RWPE1 (cell line): ENCODE measurements around the gene THSD8.

Experiments used
- CTCF ChIA-PET: fragments of 350-600 bp; sonication (Branson Sonifier 250); formaldehyde crosslinking; extraction: SDS; loops from one replicate; lab custom pipeline; 2021; lab: Yijun Ruan, JAX
- POLR2A ChIA-PET: fragments of 400-600 bp; formaldehyde crosslinking; extraction: SDS; loops from one replicate; lab custom pipeline; 2020; ENCODE audit warnings: antibody characterized with exemption; ENCODE audit not compliant: low non-redundant PET; lab: Yijun Ruan, JAX
- DNase-seq: peaks from one replicate; pipeline ENCODE4 v3.0.0; 2012; ENCODE audit warnings: low spot score
- H3K27ac ChIP-seq: fragments of 450-650 bp; 2 replicates; pipeline ENCODE4 v1.5.1; 2017
- CTCF ChIP-seq: fragments of 450-650 bp; conservative IDR thresholded peaks from 2 replicates; pipeline ENCODE4 v1.5.1; 2017; ENCODE audit warnings: low read depth, mild to moderate bottlenecking

THSD8 gene

GRCh38 chr19:12801466-12802266 is at the start of gene THSD8, which contains the start of gene PRDX2:
Gene THSD8, plus strand, starts transcription at chr19:12802069. Its CDS starts 3 bp downstream, at chr19:12802072.
Gene PRDX2, minus strand, starts transcription at chr19:12801800. Its CDS starts 539 bp downstream, at chr19:12801261.
- CTCF ChIA-PET, result interaction anchor here (0.5 to 1.2 kb wide), 5 partner anchors 24 to 45 kb away, joined by 3 to 8 read pairs (median 3); no protein-coding TSS in a partner anchor
- POLR2A ChIA-PET, result no interaction called here
- no peak for TF ChIP-seq CTCF
- H3K27ac ChIP-seq, result peak within 1 kb of the TSS; percentile 100
- DNase-seq, result peak; percentile 79

GRCh38 chr19:12754465-12755196 is 47.2 kb upstream of the THSD8 start:
- ChIA-PET CTCF (interaction anchor here (0.5 to 0.9 kb wide), 2 partner anchors 92 to 1130 kb away, joined by 4 read pairs; no protein-coding TSS in a partner anchor), POLR2A (interaction anchor here (0.6 kb wide), 1 partner anchor 43 kb away, joined by 5 read pairs; no protein-coding TSS in a partner anchor)
- no peak for TF ChIP-seq CTCF
- DNase-seq, result no peak
- H3K27ac ChIP-seq, result no peak overlapping the region

- no peak overlapping the region for H3K27ac ChIP-seq
- TF ChIP-seq CTCF, result no peak
- no peak for DNase-seq
- ChIA-PET POLR2A (no interaction called here), CTCF (interaction anchor here (0.7 to 2.8 kb wide), 3 partner anchors 40 to 134 kb away, joined by 3 to 19 read pairs (median 3); no protein-coding TSS in a partner anchor)
These were observed 45.6 kb upstream of the THSD8 start for GRCh38 chr19:12756150-12756883.

GRCh38 chr19:12757544-12758274 is 44.2 kb upstream of the THSD8 start:
- ChIA-PET CTCF (interaction anchor here (0.6 to 2.8 kb wide), 19 partner anchors 8 to 115 kb away, joined by 3 to 19 read pairs (median 4); no protein-coding TSS in a partner anchor), POLR2A (no interaction called here)
- H3K27ac ChIP-seq, result no peak overlapping the region
- peak; percentile 27 for DNase-seq
- peak; percentile 76 for TF ChIP-seq CTCF

GRCh38 chr19:12759686-12760085 is 42.2 kb upstream of the THSD8 start:
- ChIA-PET CTCF (interaction anchor here (0.6 to 2.7 kb wide), 9 partner anchors 9 to 211 kb away, joined by 3 to 25 read pairs (median 4); partner anchors contain the start of gene GET3), POLR2A (interaction anchor here (0.5 to 0.7 kb wide), 2 partner anchors 15 to 39 kb away, joined by 4 to 5 read pairs; no protein-coding TSS in a partner anchor)
- no peak for TF ChIP-seq CTCF
- DNase-seq, result no peak
- 0 out of 2 replicates have a peak overlapping the region, but pooled peaks have one; percentile 16 for H3K27ac ChIP-seq
